Inflammatory macrophage (primary cell): ENCODE results near the gene TMEM134.
"Not testable (repeated sequence)": the region's sequence is repeated elsewhere in the genome, so short reads cannot be mapped to it uniquely, and the experiment has no call there.

Experiments used
- DNase-seq, 2 donors: peaks; one replicate each; pipeline ENCODE4 v3.0.0-alpha.2; 2020 to 2022

The TMEM134 gene

DNA sequence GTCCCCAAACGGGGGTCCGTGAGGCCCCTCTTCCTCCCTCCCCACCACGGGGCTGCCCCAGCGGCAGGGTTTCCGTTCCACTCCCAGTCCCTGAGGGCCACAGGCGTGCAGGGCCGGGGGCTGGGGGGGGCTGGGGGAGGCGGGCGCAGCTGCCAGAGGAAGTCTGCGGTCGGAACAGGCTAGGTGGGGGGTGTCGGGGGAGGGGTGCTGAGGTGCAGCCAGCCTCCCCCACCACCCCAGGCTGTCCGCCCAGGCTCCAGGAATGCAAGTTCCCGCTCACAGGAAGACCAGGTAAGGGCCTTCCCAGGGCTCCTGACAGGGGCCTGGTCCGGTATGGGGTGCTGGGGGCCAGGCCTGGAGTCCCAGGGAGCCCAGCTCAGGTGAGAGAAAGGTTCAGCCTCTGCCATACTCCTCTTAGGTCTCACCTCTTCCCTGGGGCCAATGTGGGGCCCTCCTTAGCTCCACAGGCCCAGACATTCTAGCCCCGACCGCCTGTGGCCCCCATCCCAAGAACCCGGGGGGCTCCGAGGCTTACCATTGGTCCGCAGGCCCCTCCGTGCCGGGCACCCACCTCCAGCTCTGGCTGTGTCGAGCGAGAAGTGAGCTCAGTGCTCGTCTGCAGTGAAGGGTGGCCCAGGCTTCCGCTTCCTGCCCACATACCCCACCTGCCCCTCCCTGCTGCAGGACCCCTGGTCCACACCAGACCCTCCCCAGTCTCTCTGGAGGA is 31.8 kb downstream of the TMEM134 start, which contains the start of gene PTPRCAP:
Gene PTPRCAP, minus strand, starts transcription at position 601 of the 727 bp plus-strand sequence. Its CDS starts 63 bp downstream, at position 538.
- no peak for DNase-seq

DNA sequence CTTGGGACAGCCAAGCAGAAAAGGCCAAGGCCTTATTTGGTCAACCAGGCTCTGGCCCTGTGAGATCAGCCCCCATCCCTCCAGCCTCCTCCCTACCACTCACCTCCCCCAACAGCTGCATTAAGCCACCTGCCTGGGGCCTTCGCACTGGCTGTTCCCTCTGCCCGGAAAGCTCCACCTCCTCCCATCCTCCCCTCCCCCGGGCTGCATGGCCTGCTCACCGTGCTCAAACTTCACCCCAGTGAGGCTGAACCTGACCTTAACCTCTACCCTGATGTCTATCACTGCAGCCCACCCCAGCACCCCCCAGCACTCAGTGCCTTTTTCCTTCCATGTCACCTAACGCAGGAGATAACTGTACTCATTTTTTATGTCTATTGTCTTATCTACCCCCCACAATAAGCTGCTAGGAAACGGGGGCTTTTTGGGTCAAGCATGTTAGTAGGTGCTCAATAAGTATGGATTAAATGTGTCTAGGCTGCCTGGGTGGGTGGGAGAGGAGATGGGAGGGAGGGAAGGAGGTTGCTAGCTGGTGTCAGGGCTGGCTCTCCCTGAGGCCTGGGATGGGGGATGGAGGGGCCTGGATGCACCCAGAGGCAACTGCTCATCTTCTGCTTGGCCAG is 32.5 kb downstream of the TMEM134 start:
- DNase-seq: no peak

DNA sequence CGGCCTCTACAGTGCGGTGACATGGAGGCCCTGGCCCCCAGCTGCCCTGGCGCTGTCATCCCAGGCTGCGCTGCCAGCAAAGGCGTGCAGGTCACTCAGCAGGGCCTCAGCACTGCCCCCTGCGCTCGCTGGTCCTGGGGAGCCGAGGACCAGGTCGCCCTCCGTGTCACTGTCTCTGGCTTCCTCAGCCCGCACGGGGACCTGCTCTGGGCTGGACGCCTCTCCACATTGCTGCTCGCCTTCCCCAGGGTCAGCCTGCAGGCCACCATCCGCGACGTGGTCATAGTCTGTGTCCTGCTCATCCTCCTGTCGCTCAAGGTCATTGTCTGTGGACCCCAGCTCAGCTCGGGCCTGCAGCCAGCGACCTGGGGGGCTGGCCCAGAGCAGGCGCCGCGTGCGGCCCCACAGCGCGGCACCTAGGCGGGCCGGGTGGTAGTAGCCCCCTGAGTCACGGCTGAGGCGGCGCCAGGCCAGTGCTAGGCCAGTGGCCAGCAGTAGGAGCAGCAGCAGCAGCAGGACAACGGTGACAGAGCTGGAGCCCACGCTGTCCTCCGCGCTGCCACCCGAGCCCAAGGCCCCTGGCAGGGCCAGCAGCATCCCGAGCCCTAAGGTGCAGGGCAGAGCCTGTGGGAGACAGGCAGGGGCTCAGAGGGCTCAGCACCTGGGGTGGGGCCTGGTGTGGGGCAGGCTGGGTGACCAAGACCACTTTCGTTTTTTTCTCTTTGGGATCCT is 33.2 kb downstream of the TMEM134 start:
- DNase-seq: no peak

DNA sequence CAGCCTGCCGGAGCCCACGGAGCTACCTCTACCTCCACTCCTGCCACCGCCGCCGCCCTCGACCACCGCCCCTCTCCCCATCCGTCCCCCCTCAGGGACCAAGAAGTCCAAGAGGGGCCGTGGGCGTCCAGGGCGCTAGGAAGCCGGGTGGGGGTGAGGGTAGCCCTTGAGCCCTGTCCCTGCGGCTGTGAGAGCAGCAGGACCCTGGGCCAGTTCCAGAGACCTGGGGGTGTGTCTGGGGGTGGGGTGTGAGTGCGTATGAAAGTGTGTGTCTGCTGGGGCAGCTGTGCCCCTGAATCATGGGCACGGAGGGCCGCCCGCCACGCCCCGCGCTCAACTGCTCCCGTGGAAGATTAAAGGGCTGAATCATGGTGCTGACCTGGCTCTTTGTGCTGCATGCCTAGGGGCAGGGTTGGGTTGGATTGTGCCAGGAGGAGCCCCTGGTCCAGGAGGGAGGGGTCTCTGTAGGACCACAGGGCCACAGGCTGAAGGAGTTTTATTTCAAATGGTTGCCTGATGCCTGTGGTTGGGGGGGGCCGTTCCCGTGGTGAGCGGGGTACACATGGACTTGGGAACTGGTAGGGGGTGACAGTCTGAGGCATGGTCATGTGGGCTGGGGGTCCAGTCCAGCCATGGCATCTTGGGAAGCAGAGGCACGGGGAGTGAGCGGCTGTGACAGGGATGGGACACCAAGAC is 33.9 kb downstream of the TMEM134 start:
- no peak for DNase-seq

DNA sequence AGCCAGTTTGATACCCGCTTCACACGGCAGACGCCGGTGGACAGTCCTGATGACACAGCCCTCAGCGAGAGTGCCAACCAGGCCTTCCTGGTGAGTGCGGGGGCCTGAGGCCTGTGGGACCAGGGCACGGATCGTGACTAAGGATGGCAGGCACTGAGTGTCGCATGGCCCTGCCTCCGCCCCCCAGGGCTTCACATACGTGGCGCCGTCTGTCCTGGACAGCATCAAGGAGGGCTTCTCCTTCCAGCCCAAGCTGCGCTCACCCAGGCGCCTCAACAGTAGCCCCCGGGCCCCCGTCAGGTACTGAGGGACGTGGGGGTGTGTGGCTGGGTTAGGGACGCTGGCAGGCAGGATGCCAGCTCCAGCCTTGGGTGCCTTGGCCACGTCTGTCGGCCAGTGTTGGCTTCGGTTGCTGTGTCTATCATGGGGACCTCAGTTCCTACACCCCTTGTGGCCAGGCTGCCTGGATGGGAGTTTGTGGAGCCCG is 34.6 kb downstream of the TMEM134 start:
- no peak for DNase-seq

DNA sequence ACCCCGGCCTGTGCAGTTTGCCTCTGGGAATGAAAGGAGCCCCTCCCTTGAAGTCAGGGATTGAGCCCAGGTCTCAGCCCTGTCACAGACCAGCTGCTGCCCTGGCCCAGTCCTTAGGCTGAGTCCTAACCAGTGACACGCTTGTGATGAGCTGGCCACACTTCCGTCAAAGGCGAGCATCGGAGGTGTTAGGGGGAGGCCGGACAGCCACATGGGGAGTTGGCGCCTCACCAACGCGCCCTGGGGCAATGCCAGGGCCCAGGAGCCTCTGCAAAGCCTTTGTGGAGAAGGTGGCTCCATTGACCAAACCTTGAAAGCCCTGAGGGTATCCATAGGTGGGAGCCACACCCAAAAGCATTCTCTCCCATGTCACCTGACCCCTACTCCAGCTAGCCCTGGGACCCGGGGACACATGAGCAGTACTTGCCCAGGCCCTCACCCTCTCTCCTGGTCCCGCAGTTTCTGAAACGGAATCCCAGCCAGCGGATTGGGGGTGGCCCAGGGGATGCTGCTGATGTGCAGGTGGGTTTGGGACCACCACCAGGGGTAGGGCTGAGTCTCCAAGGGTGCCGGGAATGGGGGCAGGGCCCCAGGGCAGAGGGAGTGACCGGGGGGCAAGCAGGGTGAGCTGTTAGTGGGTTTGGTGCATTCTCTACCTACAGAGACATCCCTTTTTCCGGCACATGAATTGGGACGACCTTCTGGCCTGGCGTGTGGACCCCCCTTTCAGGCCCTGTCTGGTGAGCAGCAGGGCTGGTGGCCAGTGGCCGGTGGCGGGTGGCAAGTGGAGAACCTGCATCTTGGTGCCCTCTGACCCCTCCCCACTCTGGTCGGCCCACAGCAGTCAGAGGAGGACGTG is 35.3 kb downstream of the TMEM134 start:
- DNase-seq: no peak

DNA sequence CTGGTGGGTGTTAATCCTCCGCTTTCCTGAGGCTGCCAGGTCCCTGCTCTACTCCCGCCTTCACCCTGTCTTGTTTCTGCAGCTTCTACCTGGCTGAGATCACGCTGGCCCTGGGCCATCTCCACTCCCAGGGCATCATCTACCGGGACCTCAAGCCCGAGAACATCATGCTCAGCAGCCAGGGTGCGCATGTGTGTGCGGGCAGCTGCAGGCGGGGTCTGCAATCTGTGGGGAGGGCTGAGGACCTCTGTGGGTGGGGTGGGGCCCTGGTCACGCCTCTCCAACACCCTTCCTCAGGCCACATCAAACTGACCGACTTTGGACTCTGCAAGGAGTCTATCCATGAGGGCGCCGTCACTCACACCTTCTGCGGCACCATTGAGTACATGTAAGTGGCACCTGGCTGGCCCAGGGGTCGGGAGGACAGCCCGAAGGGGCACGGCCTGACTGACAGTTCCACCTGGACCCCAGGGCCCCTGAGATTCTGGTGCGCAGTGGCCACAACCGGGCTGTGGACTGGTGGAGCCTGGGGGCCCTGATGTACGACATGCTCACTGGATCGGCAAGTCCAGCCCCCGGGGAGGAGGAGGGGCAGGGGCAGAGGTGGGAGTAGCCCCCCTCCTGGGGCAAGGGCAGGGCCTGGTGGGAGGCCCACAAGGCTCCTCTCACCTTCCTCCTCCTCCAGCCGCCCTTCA is 36.2 kb downstream of the TMEM134 start:
- no peak for DNase-seq

DNA sequence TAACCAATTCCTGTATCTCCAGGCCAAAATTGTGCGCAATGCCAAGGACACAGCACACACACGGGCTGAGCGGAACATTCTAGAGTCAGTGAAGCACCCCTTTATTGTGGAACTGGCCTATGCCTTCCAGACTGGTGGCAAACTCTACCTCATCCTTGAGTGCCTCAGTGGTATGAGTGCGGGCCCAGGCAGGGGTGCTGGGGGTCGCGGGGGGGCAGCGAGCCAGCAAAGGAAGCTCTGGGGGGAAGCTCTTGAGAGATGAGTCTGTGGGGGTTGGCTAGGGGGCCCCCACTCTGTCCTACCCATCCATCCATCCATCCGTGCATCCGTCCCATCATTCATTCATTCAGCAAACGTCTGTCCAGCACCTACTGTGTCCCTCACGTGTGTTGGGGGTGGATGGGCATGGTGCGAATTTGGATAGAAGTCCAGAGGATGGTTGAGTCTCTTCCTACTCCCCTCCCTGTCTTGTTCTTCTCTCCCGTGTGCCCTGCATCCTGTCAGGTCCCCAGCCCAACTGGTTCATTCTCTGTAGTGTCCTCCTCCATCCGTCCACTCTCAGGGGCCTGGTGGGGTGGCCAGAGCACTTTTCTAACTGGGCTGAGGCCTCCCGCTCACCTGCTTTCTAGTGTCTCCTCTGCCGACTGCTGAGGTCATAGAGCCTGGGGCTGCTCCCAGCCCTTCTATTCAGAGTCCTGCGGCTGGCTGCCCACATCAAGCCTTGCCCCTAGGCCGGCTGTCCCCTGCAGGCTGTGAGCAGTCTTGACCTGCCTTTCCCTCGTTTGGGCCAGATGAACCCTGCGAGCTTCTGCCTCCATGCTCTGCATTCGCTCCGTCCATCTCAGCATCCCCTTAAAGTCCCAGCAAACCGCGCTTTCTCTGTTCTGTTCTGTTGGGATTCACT is 37.5 kb downstream of the TMEM134 start:
- no peak for DNase-seq

DNA sequence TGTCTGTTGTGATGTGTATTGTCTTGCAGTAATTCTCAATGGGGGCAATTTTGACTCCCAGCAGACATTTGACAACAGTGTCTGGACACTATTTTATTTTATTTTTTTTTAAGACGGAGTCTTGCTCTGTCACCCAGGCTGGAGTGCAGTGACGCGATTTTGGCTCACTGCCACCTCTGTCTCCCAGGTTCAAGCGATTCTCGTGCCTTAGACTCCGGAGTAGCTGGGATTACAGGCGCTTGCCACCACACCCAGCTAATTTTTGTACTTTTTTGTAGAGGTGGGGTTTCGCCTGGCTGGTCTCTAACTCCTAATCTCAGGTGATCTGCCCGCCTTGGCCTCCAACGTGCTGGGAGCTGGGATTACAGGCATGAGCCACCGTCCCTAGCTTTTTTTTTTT is 39.3 kb downstream of the TMEM134 start:
- DNase-seq: no peak

DNA sequence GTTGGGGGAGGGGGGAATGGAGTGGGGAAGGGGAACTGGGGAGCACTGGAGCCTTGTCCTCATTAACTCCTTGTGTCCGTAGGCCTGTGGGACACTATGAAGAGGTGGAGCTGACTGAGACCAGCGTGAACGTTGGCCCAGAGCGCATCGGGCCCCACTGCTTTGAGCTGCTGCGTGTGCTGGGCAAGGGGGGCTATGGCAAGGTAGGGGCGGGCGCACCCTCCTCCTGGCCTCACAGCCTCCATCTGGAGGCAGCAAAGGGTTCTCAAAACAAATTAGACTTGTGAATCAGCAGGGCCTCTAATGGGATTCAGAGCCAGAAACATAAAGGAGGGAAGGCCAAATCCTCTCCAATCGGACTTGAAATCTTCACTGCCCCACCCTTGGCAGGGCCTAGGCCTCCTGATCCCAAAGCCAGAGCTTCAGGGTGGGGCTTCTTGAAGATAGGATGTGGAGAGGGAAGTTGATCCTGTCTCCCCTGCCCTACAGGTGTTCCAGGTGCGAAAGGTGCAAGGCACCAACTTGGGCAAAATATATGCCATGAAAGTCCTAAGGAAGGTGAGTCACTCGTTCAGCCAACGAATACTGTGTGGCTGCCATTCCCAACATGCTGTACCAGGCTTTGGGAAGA is 39.9 kb downstream of the TMEM134 start:
- no peak for DNase-seq

DNA sequence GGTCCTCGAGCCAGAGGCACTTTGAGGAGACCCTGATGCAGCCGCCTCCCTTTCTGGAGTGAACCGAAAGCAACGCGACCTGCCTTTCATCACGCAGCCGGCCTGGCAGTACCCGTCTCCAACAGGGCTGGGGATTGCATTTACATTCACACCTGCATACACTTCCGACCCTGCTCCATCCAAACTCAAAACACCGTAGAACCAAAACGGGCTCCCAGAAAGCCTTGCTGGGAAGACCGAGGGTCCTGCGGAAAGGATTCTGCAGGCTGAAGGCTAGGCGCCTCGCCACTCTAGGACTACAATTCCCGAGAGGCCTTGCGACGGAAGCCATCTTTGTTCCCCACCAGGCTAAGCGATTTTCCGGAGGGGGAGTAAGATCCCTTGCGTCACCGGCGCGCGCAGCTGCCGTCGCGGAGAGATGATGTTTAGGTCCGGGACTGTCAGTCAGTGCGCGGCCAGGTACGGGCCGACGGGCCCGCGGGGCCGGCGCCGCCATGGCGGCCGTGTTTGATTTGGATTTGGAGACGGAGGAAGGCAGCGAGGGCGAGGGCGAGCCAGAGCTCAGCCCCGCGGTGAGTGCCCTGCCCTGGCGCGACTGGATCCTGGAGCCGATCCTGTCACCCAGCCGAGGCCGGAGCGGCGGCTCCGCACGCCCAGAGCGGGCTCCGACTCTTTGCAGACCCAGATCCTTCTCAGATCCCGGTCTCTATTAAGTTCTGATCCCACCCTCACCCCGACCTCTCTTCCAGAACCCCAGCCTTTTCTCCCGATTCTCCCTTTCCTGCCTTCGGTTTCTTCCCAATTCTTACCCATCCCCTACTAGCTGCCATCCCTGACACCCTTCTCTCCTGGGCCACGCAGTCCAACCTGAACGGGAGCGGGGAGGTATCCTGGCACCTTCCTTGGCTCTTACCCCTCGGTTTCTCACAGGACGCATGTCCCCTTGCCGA is 40.7 kb downstream of the TMEM134 start, which contains the start of gene RPS6KB2:
Gene RPS6KB2, plus strand, starts transcription at position 443 of the 950 bp plus-strand sequence. Its CDS starts 52 bp downstream, at position 495.
- peak; percentile 97 to 99 for DNase-seq

DNA sequence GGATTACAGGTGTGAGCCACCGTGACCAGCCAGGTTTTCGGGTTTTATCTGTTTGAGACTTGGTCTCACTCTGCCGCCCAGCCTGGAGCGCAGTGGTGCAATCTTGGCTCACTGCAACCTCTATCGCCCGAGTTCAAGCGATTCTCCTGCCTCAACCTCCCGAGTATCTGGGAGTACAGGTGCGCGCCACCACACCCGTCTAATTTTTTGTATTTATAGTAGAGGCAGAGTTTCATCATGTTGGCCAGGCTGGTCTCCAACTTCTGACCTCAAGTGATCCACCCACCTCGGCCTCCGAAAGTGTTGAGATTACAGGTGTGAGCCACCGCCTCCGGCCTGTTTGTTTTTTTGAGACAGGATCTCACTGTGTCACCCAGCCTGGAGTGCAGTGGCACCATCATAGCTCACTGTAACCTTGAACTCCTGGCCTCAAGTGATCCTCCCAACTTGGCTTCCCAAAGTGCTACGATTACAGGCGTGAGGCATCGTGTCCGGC is 41.6 kb downstream of the TMEM134 start:
- DNase-seq: not testable (repeated sequence)

DNA sequence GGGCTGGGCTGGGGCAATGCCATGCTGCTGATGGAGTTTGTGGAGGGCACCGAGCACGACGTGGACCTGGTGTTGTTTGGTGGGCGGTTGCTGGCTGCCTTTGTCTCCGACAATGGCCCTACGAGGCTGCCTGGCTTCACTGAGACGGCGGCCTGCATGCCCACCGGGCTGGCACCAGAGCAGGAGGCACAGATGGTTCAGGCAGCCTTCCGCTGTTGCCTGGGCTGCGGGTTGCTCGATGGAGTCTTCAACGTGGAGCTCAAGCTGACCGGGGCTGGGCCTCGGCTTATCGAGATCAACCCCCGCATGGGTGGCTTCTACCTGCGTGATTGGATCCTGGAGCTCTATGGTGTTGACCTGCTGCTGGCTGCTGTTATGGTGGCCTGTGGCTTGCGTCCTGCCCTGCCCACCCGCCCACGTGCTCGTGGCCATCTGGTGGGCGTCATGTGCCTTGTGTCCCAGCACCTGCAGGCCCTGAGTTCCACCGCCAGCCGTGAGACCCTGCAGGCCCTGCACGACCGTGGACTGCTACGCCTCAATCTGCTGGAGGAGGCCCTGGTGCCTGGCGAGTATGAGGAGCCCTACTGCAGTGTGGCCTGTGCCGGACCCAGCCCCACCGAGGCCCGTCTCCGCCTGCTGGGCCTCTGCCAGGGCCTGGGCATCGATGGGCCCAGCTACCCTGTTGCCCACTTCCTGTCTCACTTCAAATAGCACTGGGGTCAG is 45.0 kb downstream of the TMEM134 start:
- DNase-seq: no peak

DNA sequence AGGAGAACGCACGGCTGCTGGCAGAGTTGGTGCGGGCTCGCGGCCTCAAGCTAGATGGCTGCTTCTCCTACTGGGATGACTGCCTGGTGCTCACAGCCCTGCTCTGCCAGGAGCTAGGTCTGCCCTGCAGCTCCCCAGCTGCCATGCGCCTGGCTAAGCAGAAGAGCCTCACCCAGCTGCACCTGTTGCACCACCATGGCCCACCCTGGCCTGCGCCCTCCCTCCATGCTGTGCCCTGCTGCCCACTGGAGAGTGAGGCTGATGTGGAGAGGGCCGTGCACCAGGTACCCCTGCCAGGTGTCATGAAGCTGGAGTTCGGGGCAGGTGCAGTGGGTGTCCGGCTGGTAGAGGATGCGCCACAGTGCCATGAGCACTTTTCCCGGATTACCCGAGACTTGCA is 45.6 kb downstream of the TMEM134 start:
- DNase-seq: no peak

DNA sequence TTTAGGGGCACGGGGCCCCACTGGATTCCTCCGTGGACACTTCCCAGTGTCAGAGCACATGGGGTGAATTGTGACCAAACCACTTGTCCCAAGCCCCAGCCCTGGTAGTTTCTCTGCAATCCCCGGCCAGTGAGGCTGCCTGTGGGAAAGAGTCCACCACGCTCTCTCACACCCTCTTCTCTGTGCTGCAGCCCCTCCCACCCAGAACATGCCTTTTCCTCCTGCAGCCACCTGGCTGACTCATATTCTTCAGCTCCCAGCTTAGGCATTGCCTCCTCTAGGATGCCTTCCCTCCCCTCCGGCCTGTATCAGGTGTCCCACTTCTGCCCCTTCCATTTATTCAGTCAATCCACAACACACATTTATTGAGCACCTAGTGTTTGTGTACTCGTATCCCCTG is 46.2 kb downstream of the TMEM134 start:
- no peak for DNase-seq

DNA sequence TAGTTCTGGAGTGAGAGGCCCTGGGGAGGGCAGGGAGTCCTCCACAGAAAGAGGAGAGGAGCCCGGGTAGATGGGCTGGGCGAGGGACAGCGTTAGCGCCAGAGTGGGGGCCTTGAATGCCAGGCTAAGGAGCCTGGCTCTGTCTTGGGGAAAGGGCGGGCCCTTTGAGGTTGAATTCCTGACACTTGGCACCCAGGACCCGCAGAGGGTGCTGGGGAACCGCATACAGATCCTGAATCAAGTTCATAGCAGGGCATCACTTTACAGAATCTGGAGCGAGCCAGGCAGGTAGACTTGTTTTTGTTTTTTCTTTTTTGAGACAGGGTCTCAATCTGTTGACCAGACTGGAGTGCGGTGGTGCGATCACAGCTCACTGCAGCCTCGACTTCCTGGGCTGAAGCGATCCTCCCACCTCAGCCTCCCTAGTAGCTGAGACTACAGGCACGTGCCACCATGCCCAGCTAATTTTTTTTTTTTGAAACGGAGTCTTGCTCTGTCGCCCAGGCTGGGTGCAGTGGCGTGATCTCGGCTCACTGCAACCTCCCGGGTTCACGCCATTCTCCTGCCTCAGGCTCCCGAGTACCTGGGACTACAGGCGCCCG is 47.5 kb downstream of the TMEM134 start:
- no peak for DNase-seq
